Panc1 (cell line): ENCODE data around the gene PRDX4. TPM values are rescaled to one million over a fixed set of nuclear protein-coding genes. Genes with fewer than 3 reads are reported as not detected.

Source experiments
- ATAC-seq: fragments of 200-7000 bp; cut with Tn5 transposase; 2 replicates; pipeline ENCODE4 v1.9.1; 2020; ENCODE audit warnings: mild to moderate bottlenecking, moderate library complexity
- BruUV-seq: library from RNA; stranded (reverse); fragments of 400-500 nt; replicated peaks from 2 replicates; lab custom pipeline; 2021; lab: Mats Ljungman, UMichigan
- CTCF ChIA-PET: fragments of 300-600 bp; sonication (Branson Sonifier 250); formaldehyde crosslinking; loops from one replicate; lab custom pipeline; 2022; ENCODE audit warnings: antibody characterized with exemption; lab: Charles Lee
- POLR2A ChIA-PET: fragments of 300-600 bp; sonication (Branson Sonifier 250); formaldehyde crosslinking; loops from one replicate; lab custom pipeline; 2022; ENCODE audit warnings: antibody characterized with exemption; lab: Charles Lee
- DNase-seq: peaks from one replicate; pipeline ENCODE4 v3.0.0-alpha.2; 2010; ENCODE audit warnings: low read depth, low spot score
- H3K27ac ChIP-seq: 2 replicates; pipeline ENCODE4 v1.5.1; 2011; ENCODE audit warnings: mild to moderate bottlenecking, low read length, inconsistent platforms
- H3K27me3 ChIP-seq: fragments of 200-500 bp; sonication (Bioruptor generic); 2 replicates; pipeline ENCODE4 v1.6.0; 2014; ENCODE audit warnings: low read length, inconsistent platforms; ENCODE audit not compliant: control insufficient read depth, insufficient read depth
- H3K36me3 ChIP-seq: fragments of 200-500 bp; sonication (Bioruptor generic); 2 replicates; pipeline ENCODE4 v1.5.1; 2014; ENCODE audit warnings: inconsistent platforms, mild to moderate bottlenecking, low read length, moderate library complexity; ENCODE audit not compliant: control insufficient read depth, insufficient read depth
- H3K4me1 ChIP-seq: 2 replicates; pipeline ENCODE4 v1.5.1; 2011; ENCODE audit warnings: inconsistent platforms, mild to moderate bottlenecking, low read length, moderate library complexity; ENCODE audit not compliant: control insufficient read depth, insufficient read depth
- H3K4me3 ChIP-seq, 2 experiments: 2 replicates each; pipeline ENCODE4 v1.5.1; 2011 to 2012; ENCODE audit warnings: low read depth in 2 of 2, low read length in 2 of 2, mild to moderate bottlenecking in 2 of 2, inconsistent platforms in 1 of 2, moderate library complexity in 1 of 2
- H3K9me3 ChIP-seq: fragments of 200-500 bp; sonication (Bioruptor generic); 2 replicates; pipeline ENCODE4 v1.5.1; 2014; ENCODE audit warnings: low read depth, mild to moderate bottlenecking, inconsistent platforms, low read length, moderate library complexity; ENCODE audit not compliant: control insufficient read depth, insufficient read depth
- CTCF ChIP-seq: fragments of 450-650 bp; IDR thresholded peaks from 2 replicates; pipeline ENCODE4 v1.5.1; 2017; ENCODE audit warnings: mild to moderate bottlenecking
- POLR2AphosphoS5 ChIP-seq: IDR thresholded peaks from 2 replicates; pipeline ENCODE4 v1.6.1; 2012; ENCODE audit warnings: mild to moderate bottlenecking, low read depth, low read length, moderate library complexity
- REST ChIP-seq, 2 experiments: IDR thresholded peaks; 2 replicates each; pipeline ENCODE4 v1.6.1; 2011 to 2012; ENCODE audit warnings: low read depth in 2 of 2, control low read depth in 1 of 2, low read length in 1 of 2, mild to moderate bottlenecking in 1 of 2, moderate library complexity in 1 of 2; ENCODE audit not compliant: insufficient read depth in 1 of 2
- SIN3A ChIP-seq: IDR thresholded peaks from 2 replicates; pipeline ENCODE4 v1.6.1; 2012; ENCODE audit warnings: low read depth, mild to moderate bottlenecking, low read length, moderate library complexity, borderline replicate concordance; ENCODE audit not compliant: insufficient read depth
- TCF7L2 ChIP-seq: IDR thresholded peaks from 2 replicates; pipeline ENCODE4 v1.6.1; 2011; ENCODE audit warnings: mild to moderate bottlenecking, low read depth, low read length, inconsistent platforms
- in situ Hi-C: cut with HindIII; loops from 2 replicates; pipeline ENCODE4 v1.10.0; 2016; ENCODE audit warnings: low sequenced_read_pairs, low pct_unique_long_range_greater_than_20kb
- intact Hi-C: fragments of 100-400 bp; cut with micrococcal nuclease; formaldehyde crosslinking; loops from one replicate; pipeline ENCODE4 v1.10.0; 2022; ENCODE audit not compliant: unreplicated experiment
- total RNA-seq: library from RNA; stranded (reverse); gene quantifications from one replicate; pipeline ENCODE4 v1.2.1, GENCODE V29; 2021; ENCODE audit not compliant: unreplicated experiment

The PRDX4 gene
- total RNA-seq, 1 experiment from 2014 or later, result 106 TPM

- Histone ChIP-seq H3K9me3 (no peaks in the 10 kb centered on the region), H3K27me3 (no peaks in the 10 kb centered on the region), H3K27ac (no peak overlapping the region), H3K4me3 (no peak overlapping the region), H3K4me1 (no peaks in the 10 kb centered on the region), H3K36me3 (peaks cover 2% of the 10 kb centered on the region; the same call in 1 of the 2 replicates)
- ATAC-seq (no peak), DNase-seq (no peak)
- intact Hi-C loops, result no loop called here
- CTCF ChIA-PET, result no interaction called here
- no TSS peak for BruUV-seq
- POLR2A ChIA-PET, result no interaction called here
- in situ Hi-C loops, result no loop called here
- TF ChIP-seq REST (IDR thresholded peaks at IDR 0.05; ENCODE audit: insufficient read depth in 1 of 2, low read depth in 2 of 2, low read length in 1 of 2) (no peak), SIN3A (no peak), TCF7L2 (no peak), POLR2AphosphoS5 (no peak), CTCF (no peak)
Measured at GRCh38 chrX:23720117-23720677, 52.9 kb downstream of the PRDX4 start.

- ChIA-PET POLR2A (no interaction called here), CTCF (no interaction called here)
- Histone ChIP-seq H3K36me3 (peaks cover 2% of the 10 kb centered on the region; the same call in 1 of the 2 replicates), H3K4me3 (no peak overlapping the region), H3K27ac (no peak overlapping the region), H3K27me3 (no peaks in the 10 kb centered on the region), H3K9me3 (no peaks in the 10 kb centered on the region), H3K4me1 (no peaks in the 10 kb centered on the region)
- intact Hi-C loops (no loop called here), in situ Hi-C loops (no loop called here)
- no peak for TF ChIP-seq REST (IDR thresholded peaks at IDR 0.05; ENCODE audit: insufficient read depth in 1 of 2, low read depth in 2 of 2, low read length in 1 of 2)
- no peak for TF ChIP-seq TCF7L2
- DNase-seq (no peak), ATAC-seq (no peak)
- BruUV-seq, result no TSS peak
Measured at GRCh38 chrX:23726191-23726590, 58.9 kb downstream of the PRDX4 start.
